Activated CD8-positive, alpha-beta memory T cell treated with anti-CD3 and anti-CD28 coated beads, Interleukin-2, amount 50 U/mL, for 1 hour (primary cell): Measurements from ENCODE around the gene SLC35G2.
"Not testable (repeated sequence)": the region's sequence is repeated elsewhere in the genome, so short reads cannot be mapped to it uniquely, and the experiment has no call there.

Source experiments
- DNase-seq: peaks from one replicate; pipeline ENCODE4 v3.0.0-alpha.2; 2020; ENCODE audit errors: extremely low read depth

SLC35G2 gene

DNA sequence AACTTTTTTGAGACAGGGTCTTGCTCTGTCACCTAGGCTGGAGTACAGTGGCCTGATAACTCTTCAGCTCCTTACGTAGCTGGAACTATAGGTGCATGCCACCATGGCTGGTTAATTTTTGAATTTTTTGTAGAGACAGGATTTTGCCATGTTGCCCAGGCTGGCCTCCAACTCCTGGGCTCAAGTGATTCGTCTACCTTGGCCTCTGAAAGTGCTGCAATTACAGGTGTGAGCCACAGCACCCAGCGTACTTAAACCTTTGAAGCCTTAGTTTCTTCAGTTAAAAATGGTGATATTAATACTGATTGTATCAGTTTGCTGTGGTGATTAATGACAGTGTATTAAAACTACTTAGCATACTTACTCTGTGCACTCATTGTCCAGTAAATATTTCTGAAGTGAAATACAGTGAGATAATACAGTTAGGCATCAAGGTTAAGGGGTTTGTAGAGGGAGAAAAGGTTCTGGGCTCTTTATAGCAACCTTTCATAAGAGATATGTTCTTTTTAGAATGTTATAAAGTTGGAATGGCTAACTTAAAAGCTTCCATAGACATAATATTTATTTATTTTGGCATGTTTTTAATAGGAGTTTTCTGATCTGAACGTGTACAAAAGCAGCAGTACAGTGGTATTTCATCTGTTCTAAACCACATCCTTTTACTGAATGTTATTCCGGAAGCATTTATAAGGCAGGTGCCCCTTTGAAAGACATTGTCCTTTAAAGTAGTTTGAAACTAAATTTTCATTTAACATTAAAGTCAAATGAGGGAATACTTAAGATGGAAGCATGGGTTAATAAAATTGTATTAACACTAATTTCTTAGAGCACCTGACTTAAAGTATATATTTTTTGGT, 66.7 kb downstream of the SLC35G2 start:
- DNase-seq, result no peak

DNA sequence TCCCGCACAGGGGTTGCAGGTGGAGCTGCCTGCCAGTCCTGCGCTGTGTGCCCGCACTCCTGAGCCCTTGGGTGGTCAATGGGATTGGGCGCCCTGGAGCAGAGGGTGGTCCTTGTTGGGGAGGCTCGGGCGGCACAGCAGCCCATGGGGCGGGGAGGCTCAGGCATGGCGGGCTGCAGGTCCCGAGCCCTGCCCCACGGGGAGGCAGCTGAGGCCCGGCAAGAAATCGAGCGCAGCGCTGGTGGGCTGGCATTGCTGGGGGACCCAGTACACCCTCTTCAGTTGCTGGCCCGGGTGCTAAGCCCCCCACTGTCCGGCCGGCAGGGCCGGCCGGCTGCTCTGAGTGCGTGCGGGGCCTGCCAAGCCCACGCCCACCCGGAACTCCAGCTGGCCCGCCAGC, 71.0 kb downstream of the SLC35G2 start:
- no peak for DNase-seq

DNA sequence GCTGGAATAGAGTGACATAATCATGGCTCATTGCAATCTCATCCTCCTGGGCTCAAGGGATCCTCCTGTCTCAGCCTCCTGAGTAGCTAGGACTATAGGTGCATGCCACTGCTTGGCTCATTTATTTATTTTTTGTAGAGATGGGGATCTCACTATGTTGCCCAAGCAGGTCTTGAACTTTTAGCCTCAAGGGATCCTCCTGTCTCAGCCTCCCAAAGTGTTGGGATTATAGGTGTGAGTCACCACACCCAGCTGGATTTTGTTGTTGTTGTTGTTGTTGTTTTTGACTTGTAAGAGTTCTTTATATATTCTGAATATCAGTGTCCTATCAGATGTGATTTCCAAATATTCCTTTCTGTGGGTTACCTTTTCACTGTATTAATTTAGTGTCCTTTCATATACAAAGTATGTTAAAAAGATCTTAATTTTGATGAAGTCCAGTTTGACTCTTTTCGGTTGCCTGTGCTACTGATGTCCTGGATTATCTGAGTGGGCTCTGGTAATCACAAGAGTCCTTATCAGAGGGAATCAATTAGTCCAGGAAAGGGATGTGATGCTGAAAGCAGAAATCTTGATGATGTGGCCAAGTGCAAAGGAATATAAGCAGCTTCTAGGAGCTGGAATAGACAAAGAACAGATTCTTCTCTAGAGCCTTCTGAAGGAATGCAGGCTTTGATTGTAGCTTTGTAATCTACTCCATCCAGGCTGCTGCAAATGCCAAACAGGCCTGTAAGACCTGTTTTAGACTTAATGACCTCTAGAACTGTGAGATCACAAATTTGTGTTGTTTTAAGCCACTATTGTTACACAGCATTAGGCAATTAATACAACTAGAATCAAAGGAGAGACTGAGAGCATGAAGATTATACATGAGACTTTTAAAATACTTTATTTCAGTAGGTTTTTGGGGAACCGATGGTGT, 73.3 kb downstream of the SLC35G2 start:
- DNase-seq, result no peak

DNA sequence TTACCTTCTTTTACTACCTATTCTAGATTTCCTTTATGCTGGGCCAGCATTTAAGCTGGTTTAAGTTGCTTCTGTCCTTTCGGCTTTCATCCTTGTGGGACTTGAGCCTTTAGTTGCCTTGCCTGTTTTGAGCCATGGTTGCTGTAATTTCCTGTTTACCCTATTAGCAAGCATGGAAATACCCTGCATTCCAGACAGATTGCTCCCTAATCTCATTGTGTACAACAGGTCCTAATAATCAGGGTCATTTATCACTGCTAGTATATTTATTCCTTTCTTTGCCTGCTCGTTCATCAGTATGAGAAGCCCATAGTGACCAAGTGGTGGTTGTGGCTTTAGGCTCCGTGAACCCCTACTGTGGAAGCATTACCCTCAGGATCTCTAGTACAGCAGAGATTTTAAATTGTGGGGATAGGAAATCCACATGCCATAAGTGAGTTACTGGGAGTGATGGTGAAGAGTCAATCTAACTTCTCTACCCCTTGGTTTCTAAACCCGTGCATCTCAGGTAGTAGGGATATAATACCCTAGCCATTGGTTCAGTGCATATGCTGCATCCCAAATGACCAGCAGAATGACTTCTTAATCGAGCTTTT, 75.0 kb downstream of the SLC35G2 start:
- no peak for DNase-seq

DNA sequence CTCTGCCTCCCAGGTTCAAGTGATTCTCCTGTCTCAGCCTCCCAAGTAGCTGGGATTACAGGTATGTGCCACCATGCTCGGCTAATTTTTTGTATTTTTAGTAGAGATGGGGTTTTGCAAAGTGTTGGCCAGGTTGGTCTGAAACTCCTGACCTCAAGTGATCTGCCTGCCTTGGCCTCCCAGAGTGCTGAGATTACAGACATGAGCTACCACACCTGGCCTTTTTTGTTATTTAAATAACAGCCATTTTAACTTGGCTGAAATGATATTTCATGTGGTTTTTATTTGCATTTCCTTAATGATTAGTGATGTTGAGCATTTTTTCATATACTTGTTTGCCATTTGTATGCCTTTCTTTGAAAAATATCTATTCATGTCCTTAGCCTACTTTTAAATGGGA, 78.2 kb downstream of the SLC35G2 start:
- not testable (repeated sequence) for DNase-seq

DNA sequence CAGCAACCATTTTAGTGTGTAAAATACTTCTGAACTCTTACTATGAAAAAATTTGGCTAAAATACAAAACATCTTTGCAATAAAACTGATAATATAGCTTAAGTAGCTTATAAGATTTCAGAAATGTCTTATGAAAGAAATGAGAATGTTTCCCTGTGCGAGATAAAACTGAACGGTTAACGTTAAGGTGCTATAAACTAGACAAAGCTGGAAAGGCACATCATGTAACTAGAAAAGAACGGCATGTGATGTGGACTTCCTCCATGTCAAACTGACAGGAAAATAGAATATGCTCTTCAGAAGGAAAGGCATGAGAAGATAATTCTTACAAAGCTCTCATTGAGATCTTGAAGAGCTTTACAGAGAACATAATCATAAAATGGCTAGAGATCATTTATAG, 79.6 kb downstream of the SLC35G2 start:
- DNase-seq, result no peak

DNA sequence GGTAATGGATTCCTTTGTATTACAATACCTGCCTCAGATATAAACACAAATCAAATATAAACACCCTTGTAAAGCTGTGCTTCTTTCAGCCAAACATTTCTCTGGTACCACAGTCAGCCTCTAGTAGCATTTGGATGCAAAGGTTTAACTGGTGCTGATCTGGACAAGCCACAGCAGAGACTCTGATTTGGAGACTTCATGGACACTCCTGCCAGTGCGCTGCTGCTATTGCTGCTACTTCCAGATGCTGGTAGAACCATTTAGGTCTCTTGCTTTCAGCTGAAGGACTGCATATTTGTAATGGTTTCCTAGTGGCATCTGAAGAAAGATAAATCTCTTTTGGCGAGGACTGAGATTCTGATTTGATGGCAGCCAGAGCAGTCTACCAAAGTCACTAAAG, 80.0 kb downstream of the SLC35G2 start:
- DNase-seq, result no peak

DNA sequence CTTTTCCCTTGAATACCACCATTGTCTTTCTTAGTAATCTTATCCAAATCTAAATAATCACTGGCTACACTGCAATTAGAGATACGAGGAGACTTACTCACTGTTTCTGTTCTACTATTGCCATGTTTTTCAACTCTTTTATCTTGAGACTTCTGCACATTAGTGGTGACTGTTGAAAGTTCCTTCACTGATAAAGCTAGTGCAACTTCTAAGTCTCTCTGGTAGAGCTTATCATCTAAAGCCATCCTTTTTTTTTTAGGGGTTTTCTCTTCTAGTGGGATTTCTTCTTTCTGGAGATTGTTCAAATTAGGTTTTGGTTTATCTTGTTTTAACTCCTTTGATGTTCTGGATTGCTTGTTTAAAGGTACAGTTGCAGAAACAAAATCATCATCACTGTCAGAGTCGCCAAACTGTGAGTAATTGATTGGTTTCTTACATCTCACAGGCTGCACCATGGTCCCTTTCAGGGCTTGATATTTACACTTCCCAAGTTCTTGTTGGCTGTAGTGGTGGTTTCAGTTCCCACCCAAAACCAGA, 80.8 kb downstream of the SLC35G2 start:
- DNase-seq, result no peak

DNA sequence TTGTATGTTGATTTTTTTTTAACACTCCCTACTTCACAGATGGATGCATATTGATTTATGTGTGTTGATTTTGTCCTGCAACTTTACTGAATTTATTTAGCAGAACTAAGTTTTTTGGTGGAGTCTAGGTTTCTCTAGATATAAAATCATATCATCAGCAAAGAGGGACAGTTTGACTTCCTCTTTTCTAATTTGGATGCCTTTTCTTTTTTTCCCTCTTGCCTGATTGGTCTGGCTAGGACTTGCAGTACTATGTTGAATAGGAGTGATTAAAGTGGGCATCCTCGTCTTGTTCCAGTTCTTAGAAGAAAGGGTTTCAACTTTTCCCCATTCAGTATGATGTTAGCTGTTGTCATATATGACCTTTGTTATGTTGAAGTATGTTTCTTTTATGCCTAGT, 81.8 kb downstream of the SLC35G2 start:
- not testable (repeated sequence) for DNase-seq

DNA sequence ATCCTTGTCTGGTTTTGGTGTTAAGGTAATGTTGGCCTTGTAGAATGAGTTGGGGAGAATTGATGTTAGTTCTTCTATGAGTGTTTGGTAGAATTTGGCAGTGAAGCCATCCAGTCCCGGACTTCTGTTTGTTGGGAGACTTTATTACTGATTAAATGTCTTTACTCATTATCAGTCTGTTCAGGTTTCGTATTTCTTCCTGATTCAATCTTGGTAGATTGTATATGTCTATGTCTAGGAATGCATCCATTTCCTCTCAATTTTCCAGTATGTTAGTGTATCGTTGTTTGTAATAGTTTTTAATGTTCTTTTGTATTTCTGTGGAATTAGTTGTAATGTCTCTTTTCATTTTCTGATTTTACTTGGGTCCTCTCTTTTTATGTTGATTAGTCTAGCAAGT, 82.5 kb downstream of the SLC35G2 start:
- DNase-seq, result no peak

DNA sequence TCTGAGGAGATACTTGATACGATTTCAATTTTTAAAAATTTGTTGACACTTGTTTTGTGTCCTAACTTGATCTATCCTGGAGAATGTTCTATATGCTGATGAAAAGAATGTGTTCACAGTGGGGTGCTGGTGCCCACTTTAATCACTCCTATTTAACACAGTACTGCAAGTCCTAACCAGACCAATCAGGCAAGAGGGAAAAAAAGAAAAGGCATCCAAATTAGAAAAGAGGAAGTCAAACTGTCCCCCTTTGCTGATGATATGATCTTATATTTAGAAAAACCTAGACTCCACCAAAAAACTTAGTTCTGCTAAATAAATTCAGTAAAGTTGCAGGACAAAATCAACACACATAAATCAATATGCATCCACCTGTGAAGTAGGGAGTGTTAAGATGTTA, 83.6 kb downstream of the SLC35G2 start:
- not testable (repeated sequence) for DNase-seq

DNA sequence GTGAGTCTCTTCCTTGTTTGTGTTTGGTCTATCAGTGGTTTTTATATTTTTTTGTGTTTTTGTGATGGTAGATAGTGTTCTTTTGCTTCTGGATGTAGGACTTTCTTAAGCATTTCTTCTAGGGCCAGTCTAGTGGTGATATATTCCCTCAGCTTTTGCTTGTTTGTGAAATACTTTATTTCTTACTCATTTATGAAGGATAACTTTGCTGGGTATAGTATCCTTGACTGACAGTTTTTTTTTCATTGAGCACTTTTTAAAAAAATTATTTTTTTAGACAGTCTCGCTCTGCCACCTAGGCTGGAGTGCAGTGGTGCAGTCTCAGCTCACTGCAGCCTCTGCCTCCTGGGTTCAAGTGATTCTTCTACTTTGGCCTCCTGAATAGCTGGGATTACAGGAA, 85.0 kb downstream of the SLC35G2 start:
- DNase-seq, result no peak

DNA sequence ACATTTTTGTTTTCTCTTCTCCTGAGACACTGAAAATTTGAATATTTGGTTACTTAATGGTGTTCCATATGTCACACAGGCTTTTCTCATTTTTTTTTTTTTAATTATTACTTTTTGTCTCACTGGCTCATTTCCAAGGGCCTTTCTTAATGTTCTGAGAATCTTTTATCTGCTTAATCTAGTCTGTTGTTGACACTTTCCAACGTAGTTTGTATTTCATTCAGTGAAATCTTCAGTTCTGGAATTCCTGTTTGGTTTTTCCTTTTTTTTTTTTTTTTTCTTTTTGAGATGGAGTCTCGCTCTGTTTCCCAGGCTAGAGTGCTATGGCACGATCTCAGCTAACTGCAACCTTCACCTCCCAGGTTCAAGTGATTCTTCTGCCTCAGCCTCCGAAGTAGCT, 85.8 kb downstream of the SLC35G2 start:
- DNase-seq, result no peak
